Suprapubic skin (tissue), 3 donors: Measurements from ENCODE around the gene XYLT1.

ENCODE experiments used
- CTCF ChIP-seq, 2 donors: fragments of 200-600 bp in 1 of 2; fragments of 450-650 bp in 1 of 2; sonication (generic) in 1 of 2; IDR thresholded peaks; one replicate each; pipeline ENCODE4 v1.5.1; 2016 to 2019; ENCODE audit warnings: antibody characterized with exemption in 2 of 2, mild to moderate bottlenecking in 1 of 2, moderate library complexity in 1 of 2
- POLR2A ChIP-seq, 2 donors: fragments of 450-650 bp; IDR thresholded peaks; one replicate each; pipeline ENCODE4 v1.6.1; 2017; ENCODE audit warnings: antibody characterized with exemption in 2 of 2, mild to moderate bottlenecking in 2 of 2, moderate library complexity in 2 of 2

DNA sequence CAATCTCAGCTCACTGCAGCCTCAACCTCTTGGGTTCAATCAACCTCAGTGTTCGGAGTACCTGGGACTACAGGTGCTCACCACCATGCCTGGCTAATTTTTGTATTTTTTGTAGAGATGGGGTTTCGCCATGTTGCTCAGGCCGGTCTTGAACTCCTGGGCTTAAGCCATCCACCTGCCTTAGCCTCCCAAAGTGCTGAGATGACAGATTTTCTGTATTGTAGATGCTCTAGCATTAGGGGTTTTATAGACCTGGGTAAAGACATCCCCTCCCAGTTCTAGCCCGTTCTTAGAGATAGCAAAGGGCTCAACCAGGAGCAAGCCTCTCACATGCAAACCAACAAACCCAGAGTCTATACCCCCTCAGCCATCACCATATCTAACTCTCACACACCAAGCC, 57.3 kb downstream of the XYLT1 start:
- TF ChIP-seq POLR2A (IDR thresholded peaks at IDR 0.05) (no peak), CTCF (IDR thresholded peaks at IDR 0.05) (no peak)
